SK-N-MC (cell line): Measurements from ENCODE around the gene NLRP6.
"Not testable (repeated sequence)": the region's sequence is repeated elsewhere in the genome, so short reads cannot be mapped to it uniquely, and the experiment has no call there.

ENCODE experiments used
- DNase-seq: peaks from one replicate; pipeline ENCODE4 v3.0.0-alpha.2; 2011; ENCODE audit warnings: low read depth, low spot score
- H3K27ac ChIP-seq: fragments of 200-600 bp; sonication (generic); 2 replicates; pipeline ENCODE4 v1.5.1; 2016; ENCODE audit warnings: mixed run types
- H3K36me3 ChIP-seq: fragments of 200-600 bp; sonication (generic); 2 replicates; pipeline ENCODE4 v1.6.1; 2017; ENCODE audit warnings: antibody characterized with exemption, low read length, mixed read lengths; ENCODE audit not compliant: insufficient read depth
- H3K4me3 ChIP-seq: fragments of 200-600 bp; sonication (generic); 2 replicates; pipeline ENCODE4 v1.5.1; 2016
- H3K9ac ChIP-seq: fragments of 200-600 bp; sonication (generic); 2 replicates; pipeline ENCODE4 v1.8.0; 2017; ENCODE audit warnings: mixed run types, mixed read lengths; ENCODE audit not compliant: insufficient read length
- H3K9me3 ChIP-seq: fragments of 200-600 bp; sonication (generic); 2 replicates; pipeline ENCODE4 v1.6.1; 2017; ENCODE audit warnings: low read depth, mild to moderate bottlenecking, antibody characterized with exemption, low read length, moderate library complexity, mixed read lengths
- EZH2 ChIP-seq: fragments of 200-600 bp; sonication (generic); IDR thresholded peaks from one replicate; pipeline ENCODE4 v1.6.1; 2017; ENCODE audit warnings: antibody characterized with exemption
- FOXP2 ChIP-seq: optimal IDR thresholded peaks from 2 replicates; pipeline ENCODE3; 2011; ENCODE audit warnings: mild to moderate bottlenecking, moderate library complexity; ENCODE audit not compliant: insufficient read depth; ENCODE audit errors: extremely low read length, control extremely low read depth
- POLR2AphosphoS5 ChIP-seq: IDR thresholded peaks from 2 replicates; pipeline ENCODE4 v1.6.1; 2012; ENCODE audit warnings: mild to moderate bottlenecking, low read depth, low read length, borderline replicate concordance

NLRP6 gene

DNA sequence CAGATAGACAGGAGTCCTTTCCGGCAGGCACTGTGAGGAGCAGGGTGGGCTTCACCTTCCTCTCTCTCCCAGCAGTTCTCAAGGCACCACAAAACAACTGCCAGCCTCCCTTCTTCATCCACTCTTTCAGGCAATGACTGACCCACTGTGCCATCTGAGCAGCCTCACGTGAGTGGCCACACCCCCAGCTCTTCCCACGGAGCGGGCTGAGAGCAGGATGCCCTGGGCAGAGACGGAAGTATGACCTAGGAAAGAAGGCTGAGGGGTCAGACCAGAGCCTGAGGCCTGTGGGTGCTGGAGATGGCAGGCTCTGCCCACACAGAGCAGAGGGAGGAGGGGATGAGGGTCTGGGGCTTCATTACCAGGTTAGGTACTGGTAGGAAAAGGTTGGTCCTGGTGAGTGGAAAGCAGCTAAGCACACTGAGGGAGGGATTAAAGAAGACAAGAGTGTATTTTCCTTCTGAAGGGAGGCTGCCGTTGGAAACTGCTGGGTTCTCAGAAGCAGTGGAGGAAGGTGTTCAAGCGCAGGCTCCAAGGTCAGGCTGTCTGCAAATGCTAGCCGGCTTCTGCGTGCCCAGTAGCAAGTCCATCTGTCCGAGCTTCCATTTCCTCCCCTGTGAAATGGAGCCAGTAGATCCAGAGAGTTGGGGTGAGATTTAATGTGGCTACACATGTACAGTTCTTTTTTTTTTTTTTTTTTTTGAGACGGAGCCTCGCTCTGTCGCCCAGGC is 4.6 kb downstream of the NLRP6 start:
- DNase-seq, result no peak
- Histone ChIP-seq H3K27ac (no peak overlapping the region), H3K4me3 (no peak overlapping the region), H3K9ac (no peak overlapping the region), H3K36me3 (no peaks in the 10 kb centered on the region), H3K9me3 (no peaks in the 10 kb centered on the region)
- TF ChIP-seq FOXP2 (no peak), POLR2AphosphoS5 (no peak), EZH2 (no peak)

DNA sequence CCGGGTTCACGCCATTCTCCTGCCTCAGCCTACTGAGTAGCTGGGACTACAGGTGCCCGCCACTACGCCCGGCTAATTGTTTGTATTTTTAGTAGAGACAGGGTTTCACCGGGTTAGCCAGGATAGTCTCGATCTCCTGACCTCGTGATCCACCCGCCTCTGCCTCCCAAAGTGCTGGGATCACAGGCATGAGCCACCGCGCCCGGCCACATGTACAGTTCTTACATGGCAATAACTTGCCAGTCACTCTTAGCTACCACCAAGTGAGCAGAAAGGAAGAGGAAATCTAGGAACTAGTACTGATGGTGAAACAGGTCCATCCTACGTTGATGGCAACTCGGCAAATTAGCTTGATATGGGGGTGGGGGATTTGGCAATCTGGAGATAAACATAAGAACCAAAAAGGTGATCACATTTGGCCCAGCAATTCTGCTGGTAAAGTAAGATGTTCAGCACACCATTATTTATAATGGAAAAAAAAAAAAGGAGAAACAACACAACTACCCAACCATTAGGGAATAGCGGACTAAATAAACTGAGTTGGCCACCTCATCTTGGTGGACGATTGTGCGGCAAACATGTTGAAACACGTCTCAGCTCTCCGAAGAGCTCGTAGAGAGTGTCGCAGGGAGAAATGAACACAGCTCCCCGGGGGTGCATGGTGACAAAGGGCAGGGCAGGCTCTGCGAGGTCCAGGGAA is 5.3 kb downstream of the NLRP6 start:
- DNase-seq, result no peak

DNA sequence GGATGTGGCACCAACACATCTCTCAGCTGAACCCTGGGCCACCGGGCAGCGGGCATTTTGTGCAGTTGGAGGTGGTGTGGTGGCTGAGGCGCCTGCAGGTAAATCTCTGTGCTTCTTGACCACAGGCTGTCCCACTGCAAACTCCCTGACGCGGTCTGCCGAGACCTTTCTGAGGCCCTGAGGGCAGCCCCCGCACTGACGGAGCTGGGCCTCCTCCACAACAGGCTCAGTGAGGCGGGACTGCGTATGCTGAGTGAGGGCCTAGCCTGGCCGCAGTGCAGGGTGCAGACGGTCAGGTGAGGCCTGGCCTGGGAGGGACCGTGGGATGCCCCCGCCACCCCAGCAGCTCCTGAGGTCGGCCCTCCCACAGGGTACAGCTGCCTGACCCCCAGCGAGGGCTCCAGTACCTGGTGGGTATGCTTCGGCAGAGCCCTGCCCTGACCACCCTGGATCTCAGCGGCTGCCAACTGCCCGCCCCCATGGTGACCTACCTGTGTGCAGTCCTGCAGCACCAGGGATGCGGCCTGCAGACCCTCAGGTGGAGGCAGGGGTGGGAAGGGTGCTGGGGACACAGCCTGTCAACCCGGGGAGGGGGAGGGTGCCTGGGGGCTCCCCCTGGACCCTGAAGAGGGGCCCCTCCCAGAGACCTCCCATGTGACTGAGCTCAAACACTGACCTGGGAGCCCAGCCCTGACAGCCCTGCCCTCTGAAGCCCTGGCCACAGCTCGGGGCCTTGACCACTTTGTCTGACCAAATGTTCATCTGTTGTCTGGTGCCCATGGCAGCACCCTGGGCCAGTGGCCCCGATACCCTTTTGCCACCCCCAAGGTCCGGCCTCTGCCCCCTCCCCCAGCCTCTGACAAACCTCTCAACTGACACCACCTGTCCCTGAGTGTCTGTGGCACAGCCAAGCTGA is 6.2 kb downstream of the NLRP6 start:
- H3K4me3 ChIP-seq, result no peak overlapping the region
- no peak for TF ChIP-seq POLR2AphosphoS5
- no peak for TF ChIP-seq EZH2
- TF ChIP-seq FOXP2, result no peak
- H3K9me3 ChIP-seq, result no peaks in the 10 kb centered on the region
- DNase-seq, result no peak
- no peaks in the 10 kb centered on the region for H3K36me3 ChIP-seq
- no peak overlapping the region for H3K9ac ChIP-seq
- H3K27ac ChIP-seq, result no peak overlapping the region

More for the DNA sequence above, 5.3 kb downstream of the NLRP6 start:
- Histone ChIP-seq H3K9ac (no peak overlapping the region), H3K36me3 (no peaks in the 10 kb centered on the region), H3K27ac (no peak overlapping the region), H3K9me3 (no peaks in the 10 kb centered on the region), H3K4me3 (no peak overlapping the region)
- TF ChIP-seq EZH2, result no peak
- no peak for TF ChIP-seq POLR2AphosphoS5
- no peak for TF ChIP-seq FOXP2

DNA sequence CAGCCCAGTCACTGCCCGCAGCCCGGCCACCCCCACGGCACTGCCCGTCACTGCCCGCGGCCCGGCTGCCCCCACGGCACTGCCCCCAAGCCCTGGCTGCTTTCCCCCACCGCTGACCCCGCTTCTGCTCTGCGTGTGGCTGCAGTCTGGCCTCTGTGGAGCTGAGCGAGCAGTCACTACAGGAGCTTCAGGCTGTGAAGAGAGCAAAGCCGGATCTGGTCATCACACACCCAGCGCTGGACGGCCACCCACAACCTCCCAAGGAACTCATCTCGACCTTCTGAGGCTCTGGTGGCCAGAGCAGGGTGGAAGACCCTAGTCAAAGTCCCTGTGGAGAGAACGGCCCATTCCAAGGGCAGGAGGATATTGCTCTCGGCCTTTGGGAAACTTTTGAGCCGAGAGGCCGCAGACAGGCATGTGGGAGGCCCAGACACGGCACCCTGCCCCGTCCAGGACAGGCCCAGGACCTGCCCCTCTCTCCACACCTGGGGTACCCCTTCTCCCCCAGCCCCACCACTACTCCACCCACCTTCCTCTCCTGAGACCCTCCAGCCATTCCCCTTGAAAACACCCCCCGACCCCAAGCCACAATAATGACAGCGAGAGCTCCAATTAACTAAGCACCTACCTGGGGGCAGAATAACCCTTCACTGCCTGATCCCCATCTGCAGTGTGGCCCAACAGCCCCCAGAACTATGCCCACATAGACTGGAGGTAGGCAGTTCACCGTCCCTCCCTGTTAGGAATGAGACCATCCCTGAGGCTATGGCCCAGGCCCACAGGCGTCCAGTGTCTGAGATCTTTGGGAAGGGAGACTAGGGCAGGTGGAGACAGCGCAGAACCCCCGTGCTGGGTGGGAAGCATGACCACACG is 7.0 kb downstream of the NLRP6 start:
- Histone ChIP-seq H3K9ac (no peak overlapping the region), H3K36me3 (no peaks in the 10 kb centered on the region), H3K9me3 (no peaks in the 10 kb centered on the region), H3K4me3 (no peak overlapping the region), H3K27ac (no peak overlapping the region)
- no peak for DNase-seq
- TF ChIP-seq FOXP2 (no peak), POLR2AphosphoS5 (no peak), EZH2 (no peak)

DNA sequence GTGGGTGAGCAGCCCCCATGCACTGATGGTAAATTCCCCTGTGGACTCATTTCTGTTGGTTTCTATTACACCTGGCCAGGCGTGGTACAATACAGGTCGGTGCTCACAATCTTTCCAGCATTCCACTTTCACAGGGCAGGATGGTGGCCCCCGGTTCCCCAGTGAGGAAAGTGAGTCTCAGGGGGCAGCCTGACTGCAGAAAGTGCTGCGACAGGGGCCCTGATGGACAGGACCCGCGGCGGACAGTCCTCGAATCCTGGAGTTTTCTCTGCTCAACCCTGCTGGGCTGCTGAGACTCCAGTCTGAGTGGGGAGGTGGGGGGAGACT is 7.7 kb downstream of the NLRP6 start:
- H3K9me3 ChIP-seq, result no peaks in the 10 kb centered on the region
- no peak for TF ChIP-seq POLR2AphosphoS5
- no peak for TF ChIP-seq EZH2
- TF ChIP-seq FOXP2, result no peak
- no peak overlapping the region for H3K4me3 ChIP-seq
- H3K9ac ChIP-seq, result no peak overlapping the region
- H3K27ac ChIP-seq, result no peak overlapping the region
- no peak for DNase-seq
- H3K36me3 ChIP-seq, result no peaks in the 10 kb centered on the region

DNA sequence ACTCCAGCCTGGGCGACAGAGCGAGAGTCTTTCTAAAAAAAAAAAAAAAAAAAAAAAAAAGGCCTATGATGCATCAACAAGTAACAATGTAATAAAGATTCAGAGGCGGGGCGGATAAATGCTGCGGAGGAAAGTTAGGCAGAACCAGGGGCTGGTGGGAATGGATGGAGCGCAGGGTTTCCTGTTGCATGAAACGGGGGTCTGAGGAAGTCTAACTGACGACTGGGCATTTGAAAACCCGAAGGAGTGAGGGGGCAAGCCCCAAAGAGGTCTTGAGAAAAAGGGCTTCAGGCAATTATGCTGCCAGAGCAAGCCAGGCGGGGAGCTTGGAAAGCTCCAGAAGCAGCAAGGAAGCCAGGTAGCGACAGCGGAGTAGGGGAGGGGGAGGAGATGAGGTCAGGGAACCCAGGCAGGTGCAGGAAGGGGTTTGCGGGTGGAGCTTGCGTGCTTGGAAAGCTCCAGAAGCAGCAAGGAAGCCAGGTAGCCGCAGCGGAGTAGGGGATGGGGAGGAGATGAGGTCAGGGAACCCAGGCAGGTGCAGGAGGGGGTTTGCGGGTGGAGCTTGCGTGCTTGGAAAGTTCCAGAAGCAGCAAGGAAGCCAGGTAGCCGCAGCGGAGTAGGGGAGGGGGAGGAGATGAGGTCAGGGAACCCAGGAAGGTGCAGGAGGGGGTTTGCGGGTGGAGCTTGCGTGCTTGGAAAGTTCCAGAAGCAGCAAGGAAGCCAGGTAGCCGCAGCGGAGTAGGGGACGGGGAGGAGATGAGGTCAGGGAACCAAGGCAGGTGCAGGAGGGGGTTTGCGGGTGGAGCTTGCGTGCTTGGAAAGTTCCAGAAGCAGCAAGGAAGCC is 9.0 kb downstream of the NLRP6 start:
- H3K9ac ChIP-seq, H3K27ac ChIP-seq, H3K4me3 ChIP-seq, H3K36me3 ChIP-seq, DNase-seq, H3K9me3 ChIP-seq: not testable (repeated sequence)

DNA sequence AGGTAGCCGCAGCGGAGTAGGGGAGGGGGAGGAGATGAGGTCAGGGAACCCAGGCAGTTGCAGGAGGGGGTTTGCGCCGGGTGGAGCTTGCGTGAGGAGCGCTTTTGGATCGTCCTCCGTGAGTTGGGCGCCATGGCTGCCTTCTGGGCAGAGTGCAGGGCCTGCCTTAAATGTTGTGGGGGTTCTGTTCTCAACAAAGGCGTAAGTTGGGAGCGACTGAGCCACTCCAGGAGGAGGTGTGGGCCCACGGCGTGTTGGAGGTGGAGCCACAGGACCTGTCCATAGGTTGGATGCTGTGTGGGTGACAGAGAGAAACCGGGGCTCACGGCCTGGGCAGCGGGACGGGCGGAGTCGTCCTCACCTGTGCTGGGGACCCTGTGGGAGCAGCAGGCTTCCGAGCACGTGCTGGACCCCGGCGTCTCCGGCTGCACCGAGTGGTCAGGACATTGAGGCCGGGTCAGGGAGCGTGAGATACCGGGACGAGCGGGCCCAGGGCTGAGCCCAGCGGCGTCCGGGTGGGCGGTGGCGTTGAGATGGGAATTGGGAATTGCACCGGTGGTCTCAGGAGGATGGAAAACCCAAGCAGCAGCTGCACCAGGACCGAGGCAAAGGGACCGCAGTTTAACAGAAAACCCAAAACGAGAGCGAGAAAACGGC is 9.7 kb downstream of the NLRP6 start:
- TF ChIP-seq EZH2 (no peak), POLR2AphosphoS5 (no peak), FOXP2 (no peak)

More for the DNA sequence above, 9.7 kb downstream of the NLRP6 start:
- H3K9me3 ChIP-seq, result no peaks in the 10 kb centered on the region
- H3K9ac ChIP-seq, result peak overlapping the region; percentile 67
- no peaks in the 10 kb centered on the region for H3K36me3 ChIP-seq
- H3K27ac ChIP-seq, result no peak overlapping the region
- peak overlapping the region; percentile 75 for H3K4me3 ChIP-seq
- DNase-seq, result no peak
